Measurements from ENCODE around the gene PRRC2C. TPM values are rescaled to one million over a fixed set of nuclear protein-coding genes. Genes with fewer than 3 reads are reported as not detected.

The PRRC2C gene
- total and polyA plus RNA-seq, 2 experiments from 2014 or later: 186 to 368 TPM

DNA sequence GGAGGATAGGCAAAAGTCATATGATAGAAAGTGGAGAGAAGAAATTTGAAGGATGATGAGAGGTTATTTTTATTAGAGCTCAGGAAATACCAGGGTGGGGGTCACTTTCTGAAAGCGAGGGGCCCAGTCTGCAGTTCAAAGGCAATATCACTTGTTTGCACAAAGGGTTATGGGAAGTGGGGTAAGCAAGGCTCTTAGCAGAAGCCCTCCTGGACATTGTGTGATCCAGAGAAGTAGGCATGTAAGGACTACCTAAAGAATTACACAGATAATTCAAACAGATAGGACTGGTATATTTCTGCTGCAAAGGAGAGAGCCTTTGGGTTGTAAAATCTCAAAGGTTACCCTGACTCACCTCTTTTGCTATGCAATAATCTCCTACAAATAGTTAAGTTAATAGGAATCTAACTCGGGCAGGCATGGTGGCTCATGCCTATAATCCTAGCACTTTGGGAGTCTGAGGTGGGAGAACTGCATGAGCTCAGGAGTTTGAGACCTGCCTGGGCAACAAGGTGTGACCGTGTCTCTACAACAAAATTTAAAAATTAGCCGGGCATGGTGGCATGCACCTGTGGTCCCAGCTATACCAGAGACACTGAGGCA, 25.2 kb upstream of the PRRC2C start:
- Mint-ChIP-seq H3K9me3 (no peaks in the 10 kb centered on the region), H3K36me3 (ENCODE audit: low read depth) (no peaks in the 10 kb centered on the region), H3K27me3 (ENCODE audit: insufficient read depth, low read depth, poor library complexity) (peaks cover 2% of the 10 kb centered on the region), H3K4me3 (no peak overlapping the region), H3K27ac (no peak overlapping the region), H3K4me1 (no peaks in the 10 kb centered on the region)
- Histone ChIP-seq H4K20me1 (replicated peaks; ENCODE audit: insufficient read depth) (no peaks in the 10 kb centered on the region), H2AFZ (peak overlapping the region; percentile 32; the same call in 1 of the 2 replicates), H3K27me3 (ENCODE audit: insufficient read depth) (no peaks in the 10 kb centered on the region), H3K4me3 (no peak overlapping the region), H3F3A (replicated peaks; ENCODE audit: low read depth) (no peaks in the 10 kb centered on the region), H3K9me2 (ENCODE audit: insufficient read depth) (no peaks in the 10 kb centered on the region), H3K79me2 (replicated peaks; ENCODE audit: insufficient read depth) (no peaks in the 10 kb centered on the region), H3K4me1 (ENCODE audit: insufficient read depth) (no peaks in the 10 kb centered on the region), H3K27ac (ENCODE audit: low read depth) (no peak overlapping the region), H3K36me3 (ENCODE audit: insufficient read depth) (no peaks in the 10 kb centered on the region), H3K4me2 (no peak overlapping the region)
- ATAC-seq (no peak), DNase-seq (ENCODE audit: low spot score) (no peak)
- TF ChIP-seq, protein P1, sequence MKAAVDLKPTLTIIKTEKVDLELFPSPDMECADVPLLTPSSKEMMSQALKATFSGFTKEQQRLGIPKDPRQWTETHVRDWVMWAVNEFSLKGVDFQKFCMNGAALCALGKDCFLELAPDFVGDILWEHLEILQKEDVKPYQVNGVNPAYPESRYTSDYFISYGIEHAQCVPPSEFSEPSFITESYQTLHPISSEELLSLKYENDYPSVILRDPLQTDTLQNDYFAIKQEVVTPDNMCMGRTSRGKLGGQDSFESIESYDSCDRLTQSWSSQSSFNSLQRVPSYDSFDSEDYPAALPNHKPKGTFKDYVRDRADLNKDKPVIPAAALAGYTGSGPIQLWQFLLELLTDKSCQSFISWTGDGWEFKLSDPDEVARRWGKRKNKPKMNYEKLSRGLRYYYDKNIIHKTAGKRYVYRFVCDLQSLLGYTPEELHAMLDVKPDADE (IDR thresholded peaks at IDR 0.05): no peak
- TF ChIP-seq JUNB (IDR thresholded peaks at IDR 0.05; ENCODE audit: unreplicated experiment) (no peak), ZNF331 (CRISPR knock-in tag; IDR thresholded peaks at IDR 0.05; ENCODE audit: low read depth) (no peak), NANOG (IDR thresholded peaks at IDR 0.05; ENCODE audit: borderline replicate concordance) (no peak), STAT1 (IDR thresholded peaks at IDR 0.05; ENCODE audit: unreplicated experiment) (no peak), EZH2phosphoT487 (IDR thresholded peaks at IDR 0.05; ENCODE audit: unreplicated experiment) (no peak), CREB1 (CRISPR knock-in tag; IDR thresholded peaks at IDR 0.05; ENCODE audit: low read depth) (no peak), ZNF114 (CRISPR knock-in tag; IDR thresholded peaks at IDR 0.05) (no peak)
- TF ChIP-seq, protein P2, sequence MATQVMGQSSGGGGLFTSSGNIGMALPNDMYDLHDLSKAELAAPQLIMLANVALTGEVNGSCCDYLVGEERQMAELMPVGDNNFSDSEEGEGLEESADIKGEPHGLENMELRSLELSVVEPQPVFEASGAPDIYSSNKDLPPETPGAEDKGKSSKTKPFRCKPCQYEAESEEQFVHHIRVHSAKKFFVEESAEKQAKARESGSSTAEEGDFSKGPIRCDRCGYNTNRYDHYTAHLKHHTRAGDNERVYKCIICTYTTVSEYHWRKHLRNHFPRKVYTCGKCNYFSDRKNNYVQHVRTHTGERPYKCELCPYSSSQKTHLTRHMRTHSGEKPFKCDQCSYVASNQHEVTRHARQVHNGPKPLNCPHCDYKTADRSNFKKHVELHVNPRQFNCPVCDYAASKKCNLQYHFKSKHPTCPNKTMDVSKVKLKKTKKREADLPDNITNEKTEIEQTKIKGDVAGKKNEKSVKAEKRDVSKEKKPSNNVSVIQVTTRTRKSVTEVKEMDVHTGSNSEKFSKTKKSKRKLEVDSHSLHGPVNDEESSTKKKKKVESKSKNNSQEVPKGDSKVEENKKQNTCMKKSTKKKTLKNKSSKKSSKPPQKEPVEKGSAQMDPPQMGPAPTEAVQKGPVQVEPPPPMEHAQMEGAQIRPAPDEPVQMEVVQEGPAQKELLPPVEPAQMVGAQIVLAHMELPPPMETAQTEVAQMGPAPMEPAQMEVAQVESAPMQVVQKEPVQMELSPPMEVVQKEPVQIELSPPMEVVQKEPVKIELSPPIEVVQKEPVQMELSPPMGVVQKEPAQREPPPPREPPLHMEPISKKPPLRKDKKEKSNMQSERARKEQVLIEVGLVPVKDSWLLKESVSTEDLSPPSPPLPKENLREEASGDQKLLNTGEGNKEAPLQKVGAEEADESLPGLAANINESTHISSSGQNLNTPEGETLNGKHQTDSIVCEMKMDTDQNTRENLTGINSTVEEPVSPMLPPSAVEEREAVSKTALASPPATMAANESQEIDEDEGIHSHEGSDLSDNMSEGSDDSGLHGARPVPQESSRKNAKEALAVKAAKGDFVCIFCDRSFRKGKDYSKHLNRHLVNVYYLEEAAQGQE (IDR thresholded peaks at IDR 0.05; ENCODE audit: unreplicated experiment): no peak
- TF ChIP-seq, protein P3, sequence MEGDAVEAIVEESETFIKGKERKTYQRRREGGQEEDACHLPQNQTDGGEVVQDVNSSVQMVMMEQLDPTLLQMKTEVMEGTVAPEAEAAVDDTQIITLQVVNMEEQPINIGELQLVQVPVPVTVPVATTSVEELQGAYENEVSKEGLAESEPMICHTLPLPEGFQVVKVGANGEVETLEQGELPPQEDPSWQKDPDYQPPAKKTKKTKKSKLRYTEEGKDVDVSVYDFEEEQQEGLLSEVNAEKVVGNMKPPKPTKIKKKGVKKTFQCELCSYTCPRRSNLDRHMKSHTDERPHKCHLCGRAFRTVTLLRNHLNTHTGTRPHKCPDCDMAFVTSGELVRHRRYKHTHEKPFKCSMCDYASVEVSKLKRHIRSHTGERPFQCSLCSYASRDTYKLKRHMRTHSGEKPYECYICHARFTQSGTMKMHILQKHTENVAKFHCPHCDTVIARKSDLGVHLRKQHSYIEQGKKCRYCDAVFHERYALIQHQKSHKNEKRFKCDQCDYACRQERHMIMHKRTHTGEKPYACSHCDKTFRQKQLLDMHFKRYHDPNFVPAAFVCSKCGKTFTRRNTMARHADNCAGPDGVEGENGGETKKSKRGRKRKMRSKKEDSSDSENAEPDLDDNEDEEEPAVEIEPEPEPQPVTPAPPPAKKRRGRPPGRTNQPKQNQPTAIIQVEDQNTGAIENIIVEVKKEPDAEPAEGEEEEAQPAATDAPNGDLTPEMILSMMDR (conservative IDR thresholded peaks at IDR 0.05; ENCODE audit: low read depth in 2 of 2): no peak
